HepG2 (cell line): Measurements from ENCODE around the gene MYEOV. TPM values are rescaled to one million over a fixed set of nuclear protein-coding genes. Genes with fewer than 3 reads are reported as not detected.

Experiments used
- ATAC-seq: fragments of 200-7000 bp; cut with Tn5 transposase; 3 replicates; pipeline ENCODE4 v1.9.1; 2020; ENCODE audit warnings: mild to moderate bottlenecking, moderate library complexity
- BruUV-seq: library from RNA; stranded (reverse); fragments of 400-500 nt; replicated peaks from 2 replicates; lab custom pipeline; 2021; lab: Mats Ljungman, UMichigan
- CTCF ChIA-PET: fragments of 300-600 bp; formaldehyde crosslinking; extraction: SDS; loops from one replicate; lab custom pipeline; 2021; ENCODE audit warnings: low total read pairs, inconsistent platforms, low intra/inter-chr PET ratio; lab: Yijun Ruan, JAX
- POLR2A ChIA-PET: fragments of 350-600 bp; sonication (Branson Sonifier 250); formaldehyde crosslinking; loops from one replicate; lab custom pipeline; 2020; ENCODE audit warnings: antibody characterized with exemption, inconsistent platforms; lab: Yijun Ruan, JAX
- DNase-seq: peaks from one replicate; pipeline ENCODE4 v3.0.0-alpha.2; 2015; ENCODE audit warnings: low spot score
- FAIRE-seq: peaks from 3 replicates; lab custom pipeline; 2011; peaks lifted over from hg19 to GRCh38; lab: Jason Lieb, UNC
- H2AFZ ChIP-seq: one replicate; pipeline ENCODE4 v1.6.1; 2011; ENCODE audit warnings: low read length, inconsistent platforms
- H3K27ac ChIP-seq: fragments of 300-600 bp; 3 replicates; pipeline ENCODE4 v1.8.0; 2011; ENCODE audit warnings: mixed run types, mild to moderate bottlenecking, mixed read lengths, low read length, inconsistent platforms; ENCODE audit not compliant: insufficient read depth; ENCODE audit errors: extremely low read length
- H3K27me3 ChIP-seq, 2 experiments: fragments of 200-600 bp in 1 of 2; 2 replicates in 1 of 2; 3 replicates in 1 of 2; pipeline versions ENCODE4 v1.6.0 to v1.8.0; 2011; ENCODE audit warnings: low read length in 2 of 2, mild to moderate bottlenecking in 2 of 2, moderate library complexity in 2 of 2, inconsistent platforms in 1 of 2; ENCODE audit not compliant: insufficient read depth in 2 of 2, control insufficient read depth in 1 of 2
- H3K36me3 ChIP-seq, 2 experiments: fragments of 200-600 bp in 1 of 2; replicated peaks in 1 of 2; 2 replicates in 1 of 2; 3 replicates in 1 of 2; pipeline versions ENCODE4 v1.5.1 to v1.8.0; 2011; ENCODE audit warnings: low read length in 2 of 2, inconsistent platforms in 1 of 2; ENCODE audit not compliant: insufficient read depth in 2 of 2, control insufficient read depth in 1 of 2
- H3K4me1 ChIP-seq: 2 replicates; pipeline ENCODE4 v1.5.1; 2012; ENCODE audit warnings: low read length, inconsistent platforms; ENCODE audit not compliant: insufficient read depth
- H3K4me2 ChIP-seq: 2 replicates; pipeline ENCODE4 v1.6.0; 2011; ENCODE audit warnings: low read depth, low read length, inconsistent platforms
- H3K4me3 ChIP-seq, 3 experiments: fragments of 200-600 bp in 1 of 3; sonication (generic), shearing (Covaris generic) in 1 of 3; replicated peaks in 1 of 3; 2 replicates each; pipeline ENCODE4 v1.5.1; 2011 to 2016; ENCODE audit warnings: low read length in 3 of 3, inconsistent platforms in 2 of 3, low read depth in 2 of 3, mild to moderate bottlenecking in 2 of 3, control low read depth in 1 of 3, mixed read lengths in 1 of 3; ENCODE audit not compliant: insufficient read depth in 1 of 3
- H3K79me2 ChIP-seq: one replicate; pipeline ENCODE4 v1.6.1; 2011; ENCODE audit warnings: low read length, inconsistent platforms; ENCODE audit not compliant: insufficient read depth
- H3K9ac ChIP-seq: 2 replicates; pipeline ENCODE4 v1.6.0; 2011; ENCODE audit warnings: mild to moderate bottlenecking, low read depth, low read length, inconsistent platforms; ENCODE audit not compliant: insufficient read depth
- H3K9me3 ChIP-seq: 2 replicates; pipeline ENCODE4 v1.5.1; 2012; ENCODE audit warnings: mild to moderate bottlenecking, low read length
- H4K20me1 ChIP-seq: 2 replicates; pipeline ENCODE4 v1.6.0; 2011; ENCODE audit warnings: inconsistent platforms, mild to moderate bottlenecking, low read length, moderate library complexity; ENCODE audit not compliant: insufficient read depth
- GATAD1 ChIP-seq: IDR thresholded peaks from 2 replicates; pipeline ENCODE4 v1.6.1; 2016; ENCODE audit warnings: missing genetic modification reagents, missing compliant biosample characterization
- GZF1 ChIP-seq: sonication (generic); formaldehyde crosslinking; IDR thresholded peaks from 2 replicates; pipeline ENCODE4 v1.5.1; 2020; ENCODE audit warnings: mild to moderate bottlenecking, missing genetic modification reagents
- JUNB ChIP-seq: sonication (generic); formaldehyde crosslinking; IDR thresholded peaks from 2 replicates; pipeline ENCODE4 v1.8.0; 2022; ENCODE audit warnings: missing genetic modification reagents, mild to moderate bottlenecking, borderline replicate concordance
- REPIN1 ChIP-seq: sonication (generic); formaldehyde crosslinking; IDR thresholded peaks from 2 replicates; pipeline ENCODE4 v1.8.0; 2022; ENCODE audit warnings: missing genetic modification reagents, low read depth, mild to moderate bottlenecking, borderline replicate concordance
- SKI ChIP-seq: fragments of 450-650 bp; IDR thresholded peaks from one replicate; pipeline ENCODE4 v1.6.1; 2018; ENCODE audit warnings: mild to moderate bottlenecking; ENCODE audit not compliant: partially characterized antibody
- SSRP1 ChIP-seq: IDR thresholded peaks from 2 replicates; pipeline ENCODE4 v1.6.1; 2016; ENCODE audit warnings: control low read depth
- ZC3H13 ChIP-seq: sonication (generic); formaldehyde crosslinking; IDR thresholded peaks from 2 replicates; pipeline ENCODE4 v1.8.1; 2023; ENCODE audit warnings: mild to moderate bottlenecking, missing genetic modification reagents, moderate library complexity
- WGBS: methylation state at CpG from one replicate; pipeline ENCODE4 v1.1.6; 2017; ENCODE audit warnings: low lambda C conversion rate; 5-methylcytosine and 5-hydroxymethylcytosine counted together
- in situ Hi-C: cut with HindIII; loops from 2 replicates; pipeline ENCODE4 v1.10.0; 2017; ENCODE audit warnings: low pct_unique_long_range_greater_than_20kb; ENCODE audit not compliant: extremely low pct_ligation_motif_present
- intact Hi-C: fragments of 100-400 bp; cut with micrococcal nuclease; formaldehyde crosslinking; loops from one replicate; pipeline ENCODE4 v1.10.0; 2022; ENCODE audit not compliant: unreplicated experiment
- polyA plus RNA-seq, 8 experiments: library from polyadenylated mRNA; depleted of rRNA in 3 of 8; stranded (reverse) in 7 of 8; unstranded in 1 of 8; fragments of >200 nt; fragmentation: Illumina TruSeq in 4 of 8; extraction: Trizol in 4 of 8; gene quantifications; 2 replicates each; pipeline versions ENCODE4 v1.2.1 to v1.2.3, GENCODE V29; 2011 to 2016; ENCODE audit warnings: low read depth in 4 of 8, missing spikeins in 1 of 8, mixed read lengths in 1 of 8; ENCODE audit not compliant: insufficient read depth in 1 of 8
- total RNA-seq, 5 experiments: library from RNA; depleted of rRNA; stranded (reverse); fragments of >200 nt; fragmentation: Illumina TruSeq; extraction: Trizol; gene quantifications; 2 replicates each; pipeline ENCODE4 v1.2.3, GENCODE V29; 2016; ENCODE audit warnings: low read depth in 1 of 5
- TF ChIP-seq, protein P1 (sequence below): IDR thresholded peaks from 2 replicates; pipeline ENCODE4 v1.6.1; 2016; ENCODE audit warnings: low read depth, missing genetic modification reagents, missing compliant biosample characterization

The MYEOV gene
- total and polyA plus RNA-seq, 2 of the 13 experiments (the other 11 are each of a cell fraction or from before 2014, with no cell fraction given): 0.33 to 1.8 TPM

DNA sequence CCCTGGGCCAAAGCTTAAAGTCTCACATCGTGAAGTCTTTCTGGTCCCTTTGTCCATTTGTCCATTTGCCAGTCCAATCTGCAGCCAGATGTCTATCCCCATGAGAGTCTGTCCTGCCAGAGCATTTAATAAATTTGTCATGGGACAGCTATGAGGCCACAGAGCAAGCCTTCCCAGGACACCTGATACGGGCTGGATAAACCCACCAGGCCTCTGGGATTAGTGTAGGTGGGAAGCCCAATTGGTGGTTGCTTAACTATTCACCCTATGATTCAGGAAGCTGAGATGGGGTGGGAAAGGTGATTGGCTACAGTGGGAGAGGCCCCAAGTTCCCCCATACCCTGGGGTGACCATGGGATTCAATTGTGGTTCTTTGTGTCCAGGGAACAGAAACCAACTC, 39.9 kb downstream of the MYEOV start (continued):
- TF ChIP-seq JUNB (no peak), GATAD1 (CRISPR knock-in tag) (no peak), SSRP1 (CRISPR knock-in tag) (no peak)
- TF ChIP-seq, protein P1, sequence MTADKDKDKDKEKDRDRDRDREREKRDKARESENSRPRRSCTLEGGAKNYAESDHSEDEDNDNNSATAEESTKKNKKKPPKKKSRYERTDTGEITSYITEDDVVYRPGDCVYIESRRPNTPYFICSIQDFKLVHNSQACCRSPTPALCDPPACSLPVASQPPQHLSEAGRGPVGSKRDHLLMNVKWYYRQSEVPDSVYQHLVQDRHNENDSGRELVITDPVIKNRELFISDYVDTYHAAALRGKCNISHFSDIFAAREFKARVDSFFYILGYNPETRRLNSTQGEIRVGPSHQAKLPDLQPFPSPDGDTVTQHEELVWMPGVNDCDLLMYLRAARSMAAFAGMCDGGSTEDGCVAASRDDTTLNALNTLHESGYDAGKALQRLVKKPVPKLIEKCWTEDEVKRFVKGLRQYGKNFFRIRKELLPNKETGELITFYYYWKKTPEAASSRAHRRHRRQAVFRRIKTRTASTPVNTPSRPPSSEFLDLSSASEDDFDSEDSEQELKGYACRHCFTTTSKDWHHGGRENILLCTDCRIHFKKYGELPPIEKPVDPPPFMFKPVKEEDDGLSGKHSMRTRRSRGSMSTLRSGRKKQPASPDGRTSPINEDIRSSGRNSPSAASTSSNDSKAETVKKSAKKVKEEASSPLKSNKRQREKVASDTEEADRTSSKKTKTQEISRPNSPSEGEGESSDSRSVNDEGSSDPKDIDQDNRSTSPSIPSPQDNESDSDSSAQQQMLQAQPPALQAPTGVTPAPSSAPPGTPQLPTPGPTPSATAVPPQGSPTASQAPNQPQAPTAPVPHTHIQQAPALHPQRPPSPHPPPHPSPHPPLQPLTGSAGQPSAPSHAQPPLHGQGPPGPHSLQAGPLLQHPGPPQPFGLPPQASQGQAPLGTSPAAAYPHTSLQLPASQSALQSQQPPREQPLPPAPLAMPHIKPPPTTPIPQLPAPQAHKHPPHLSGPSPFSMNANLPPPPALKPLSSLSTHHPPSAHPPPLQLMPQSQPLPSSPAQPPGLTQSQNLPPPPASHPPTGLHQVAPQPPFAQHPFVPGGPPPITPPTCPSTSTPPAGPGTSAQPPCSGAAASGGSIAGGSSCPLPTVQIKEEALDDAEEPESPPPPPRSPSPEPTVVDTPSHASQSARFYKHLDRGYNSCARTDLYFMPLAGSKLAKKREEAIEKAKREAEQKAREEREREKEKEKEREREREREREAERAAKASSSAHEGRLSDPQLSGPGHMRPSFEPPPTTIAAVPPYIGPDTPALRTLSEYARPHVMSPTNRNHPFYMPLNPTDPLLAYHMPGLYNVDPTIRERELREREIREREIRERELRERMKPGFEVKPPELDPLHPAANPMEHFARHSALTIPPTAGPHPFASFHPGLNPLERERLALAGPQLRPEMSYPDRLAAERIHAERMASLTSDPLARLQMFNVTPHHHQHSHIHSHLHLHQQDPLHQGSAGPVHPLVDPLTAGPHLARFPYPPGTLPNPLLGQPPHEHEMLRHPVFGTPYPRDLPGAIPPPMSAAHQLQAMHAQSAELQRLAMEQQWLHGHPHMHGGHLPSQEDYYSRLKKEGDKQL (CRISPR knock-in tag): no peak

DNA sequence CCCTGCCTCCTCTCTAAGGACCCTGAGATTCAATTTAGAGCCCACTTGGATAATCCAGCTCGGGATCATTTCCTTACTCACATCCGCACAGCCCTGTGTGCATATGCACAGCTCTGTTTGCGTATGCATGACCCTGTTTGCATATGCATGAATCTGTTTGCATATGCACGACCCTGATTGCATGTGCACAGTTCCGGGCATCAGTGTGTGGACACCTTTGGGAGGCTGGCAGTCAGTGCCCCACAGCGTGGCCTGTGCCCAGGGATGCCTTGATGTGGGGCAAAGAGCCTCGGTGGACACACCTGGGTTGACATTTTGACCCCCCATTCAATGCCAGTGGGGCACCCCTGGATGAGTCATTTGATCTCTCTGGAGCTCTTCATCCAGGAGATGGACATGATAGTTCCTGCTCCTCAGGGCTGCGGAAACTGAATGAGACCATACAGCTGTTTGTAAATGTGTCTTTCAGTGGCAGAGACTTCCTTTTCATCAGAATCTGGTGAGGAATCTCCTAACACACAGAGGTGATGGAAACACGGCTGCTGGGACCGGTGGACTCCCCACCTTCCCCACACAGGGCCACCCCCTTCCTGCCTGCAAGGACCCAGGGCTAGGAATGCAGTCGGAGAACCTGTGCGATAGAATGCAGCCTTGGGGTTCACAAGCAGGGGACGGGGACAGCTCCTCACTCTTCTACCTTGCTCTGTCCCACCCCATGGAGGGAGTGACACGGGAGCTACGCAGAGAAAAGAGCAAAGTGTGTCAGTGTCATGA, 41.2 kb downstream of the MYEOV start:
- Histone ChIP-seq H3K27me3 (peaks cover 0 to 5% of the 10 kb centered on the region in 2 experiments; a peak in 2 of 5 replicates), H3K79me2 (no peaks in the 10 kb centered on the region), H3K9ac (no peak overlapping the region), H4K20me1 (no peaks in the 10 kb centered on the region), H3K9me3 (no peaks in the 10 kb centered on the region), H3K4me1 (peaks cover 11% of the 10 kb centered on the region), H3K36me3 (no peaks in the 10 kb centered on the region), H2AFZ (no peak overlapping the region), H3K4me2 (no peak overlapping the region), H3K27ac (no peak overlapping the region), H3K4me3 (no peak overlapping the region)
- FAIRE-seq (no peak), DNase-seq (no peak), ATAC-seq (no peak)
- no peak for TF ChIP-seq ZC3H13 (CRISPR knock-in tag)
- no peak for TF ChIP-seq SKI
- no peak for TF ChIP-seq GZF1 (CRISPR knock-in tag)
- TF ChIP-seq REPIN1 (CRISPR knock-in tag): no peak
- in situ Hi-C loops (no loop called here), intact Hi-C loops (no loop called here)
- BruUV-seq: no TSS peak
- WGBS: 60% methylated on average over 12 of the region's 15 CpGs
- POLR2A ChIA-PET: no interaction called here
- CTCF ChIA-PET: no interaction called here
